Caco-2 (cell line): ENCODE results near the gene CAMTA2. TPM values are rescaled to one million over a fixed set of nuclear protein-coding genes. Genes with fewer than 3 reads are reported as not detected.

Source experiments
- BruUV-seq: library from RNA; stranded (reverse); fragments of 400-500 nt; replicated peaks from 2 replicates; lab custom pipeline; 2021; lab: Mats Ljungman, UMichigan
- CTCF ChIA-PET: fragments of 300-600 bp; sonication (Branson Sonifier 250); formaldehyde crosslinking; loops from one replicate; lab custom pipeline; 2022; ENCODE audit warnings: antibody characterized with exemption; lab: Charles Lee
- POLR2A ChIA-PET: fragments of 300-600 bp; sonication (Branson Sonifier 250); formaldehyde crosslinking; loops from one replicate; lab custom pipeline; 2022; ENCODE audit warnings: antibody characterized with exemption; lab: Charles Lee
- DNase-seq, 2 experiments: peaks; one replicate each; pipeline versions ENCODE4 v3.0.0 to v3.0.0-alpha.2; 2020 to 2022
- H3K27me3 ChIP-seq: replicated peaks from 2 replicates; pipeline ENCODE4 v1.6.0; 2011; ENCODE audit warnings: low read length; ENCODE audit not compliant: control insufficient read depth, insufficient read depth
- H3K36me3 ChIP-seq: 2 replicates; pipeline ENCODE4 v1.5.1; 2011; ENCODE audit warnings: low read length; ENCODE audit not compliant: control insufficient read depth, insufficient read depth
- H3K4me1 ChIP-seq: fragments of 250-450 bp; sonication (Bioruptor Pico); 2 replicates; pipeline ENCODE4 v1.5.1; 2020; ENCODE audit warnings: mild to moderate bottlenecking
- H3K4me3 ChIP-seq: 2 replicates; pipeline ENCODE4 v1.5.1; 2011; ENCODE audit warnings: low read depth, mild to moderate bottlenecking, control low read depth, low read length
- H3K9me3 ChIP-seq: fragments of 250-450 bp; sonication (Bioruptor Pico); 2 replicates; pipeline ENCODE4 v1.5.1; 2020; ENCODE audit warnings: mild to moderate bottlenecking, moderate library complexity
- H3K27ac Mint-ChIP-seq: one replicate; pipeline ENCODE4 v1.8.0; 2022; ENCODE audit warnings: mixed read lengths; ENCODE audit not compliant: unreplicated experiment
- H3K27me3 Mint-ChIP-seq: one replicate; pipeline ENCODE4 v1.8.0; 2022; ENCODE audit warnings: mixed read lengths; ENCODE audit not compliant: insufficient read depth, unreplicated experiment
- H3K36me3 Mint-ChIP-seq: one replicate; pipeline ENCODE4 v1.8.0; 2022; ENCODE audit warnings: mild to moderate bottlenecking, mixed read lengths; ENCODE audit not compliant: insufficient read depth, unreplicated experiment
- H3K4me1 Mint-ChIP-seq: one replicate; pipeline ENCODE4 v1.8.0; 2022; ENCODE audit warnings: low read depth, mixed read lengths; ENCODE audit not compliant: unreplicated experiment
- H3K4me3 Mint-ChIP-seq: one replicate; pipeline ENCODE4 v1.8.0; 2022; ENCODE audit warnings: mild to moderate bottlenecking, moderate library complexity, mixed read lengths; ENCODE audit not compliant: unreplicated experiment
- H3K9me3 Mint-ChIP-seq: one replicate; pipeline ENCODE4 v1.8.0; 2022; ENCODE audit warnings: mixed read lengths; ENCODE audit not compliant: unreplicated experiment
- CTCF ChIP-seq, 2 experiments: fragments of 200-600 bp in 1 of 2; IDR thresholded peaks; 1 replicate in 1 of 2; 2 replicates in 1 of 2; pipeline versions ENCODE4 v1.5.1 to v1.8.0; 2011 to 2022; ENCODE audit warnings: antibody characterized with exemption in 1 of 2, control low read depth in 1 of 2, inconsistent platforms in 1 of 2, low read depth in 1 of 2, low read length in 1 of 2, mild to moderate bottlenecking in 1 of 2, moderate library complexity in 1 of 2; ENCODE audit not compliant: insufficient read depth in 1 of 2, severe bottlenecking in 1 of 2, unreplicated experiment in 1 of 2
- intact Hi-C: fragments of 100-400 bp; cut with micrococcal nuclease; formaldehyde crosslinking; loops from one replicate; pipeline ENCODE4 v1.10.0; 2022; ENCODE audit not compliant: unreplicated experiment
- total RNA-seq: library from RNA; stranded (reverse); gene quantifications from 2 replicates; pipeline ENCODE4 v1.2.3, GENCODE V29; 2022

Gene CAMTA2
- total RNA-seq, 1 experiment from 2014 or later: 18.8 TPM

- Mint-ChIP-seq H3K4me1 (peaks cover 9% of the 10 kb centered on the region), H3K27me3 (no peaks in the 10 kb centered on the region), H3K27ac (no peak overlapping the region), H3K4me3 (no peak overlapping the region), H3K9me3 (no peaks in the 10 kb centered on the region), H3K36me3 (peaks cover 11% of the 10 kb centered on the region)
- TF ChIP-seq CTCF (IDR thresholded peaks at IDR 0.05; ENCODE audit: insufficient read depth in 1 of 2, low read depth in 1 of 2, low read length in 1 of 2, severe bottlenecking in 1 of 2, unreplicated experiment in 1 of 2): no peak
- intact Hi-C loops: no loop called here
- no peaks in the 10 kb centered on the region for H3K4me1 ChIP-seq
- H3K36me3 ChIP-seq: no peaks in the 10 kb centered on the region
- ChIA-PET CTCF (no interaction called here), POLR2A (no interaction called here)
- no peaks in the 10 kb centered on the region for H3K27me3 ChIP-seq
- no peak overlapping the region for H3K4me3 ChIP-seq
- DNase-seq: no peak
- BruUV-seq: TSS peak; percentile 79
- no peaks in the 10 kb centered on the region for H3K9me3 ChIP-seq
Measured at GRCh38 chr17:4959261-4959965, 28.1 kb downstream of the CAMTA2 start.

- BruUV-seq: no TSS peak
- peaks cover 11% of the 10 kb centered on the region for H3K36me3 Mint-ChIP-seq
- H3K27me3 ChIP-seq: no peaks in the 10 kb centered on the region
Measured at GRCh38 chr17:4958102-4958501, 29.4 kb downstream of the CAMTA2 start.

GRCh38 chr17:4956493-4957061 is 30.9 kb downstream of the CAMTA2 start:
- Mint-ChIP-seq H3K4me3 (no peak overlapping the region), H3K4me1 (peaks cover 9% of the 10 kb centered on the region), H3K9me3 (no peaks in the 10 kb centered on the region), H3K36me3 (peaks cover 11% of the 10 kb centered on the region), H3K27me3 (no peaks in the 10 kb centered on the region), H3K27ac (no peak overlapping the region)
- H3K36me3 ChIP-seq: no peaks in the 10 kb centered on the region
- BruUV-seq: no TSS peak
- intact Hi-C loops: no loop called here
- H3K27me3 ChIP-seq: no peaks in the 10 kb centered on the region
- ChIA-PET POLR2A (no interaction called here), CTCF (no interaction called here)
- peaks cover 3% of the 10 kb centered on the region; the same call in 1 of the 2 replicates for H3K4me1 ChIP-seq
- no peak overlapping the region for H3K4me3 ChIP-seq
- TF ChIP-seq CTCF (IDR thresholded peaks at IDR 0.05; ENCODE audit: insufficient read depth in 1 of 2, low read depth in 1 of 2, low read length in 1 of 2, severe bottlenecking in 1 of 2, unreplicated experiment in 1 of 2): no peak
- H3K9me3 ChIP-seq: no peaks in the 10 kb centered on the region
- DNase-seq: no peak

More at GRCh38 chr17:4958102-4958501, 29.4 kb downstream of the CAMTA2 start:
- peaks cover 9% of the 10 kb centered on the region for H3K4me1 Mint-ChIP-seq
- no peaks in the 10 kb centered on the region for H3K27me3 Mint-ChIP-seq
- H3K4me3 Mint-ChIP-seq: no peak overlapping the region
- Histone ChIP-seq H3K4me3 (no peak overlapping the region), H3K9me3 (no peaks in the 10 kb centered on the region), H3K36me3 (no peaks in the 10 kb centered on the region), H3K4me1 (no peaks in the 10 kb centered on the region)
- H3K27ac Mint-ChIP-seq: no peak overlapping the region
- DNase-seq: no peak
- intact Hi-C loops: no loop called here
- no peaks in the 10 kb centered on the region for H3K9me3 Mint-ChIP-seq
- CTCF ChIA-PET: no interaction called here
- TF ChIP-seq CTCF (IDR thresholded peaks at IDR 0.05; ENCODE audit: insufficient read depth in 1 of 2, low read depth in 1 of 2, low read length in 1 of 2, severe bottlenecking in 1 of 2, unreplicated experiment in 1 of 2): no peak
- POLR2A ChIA-PET: interaction anchor here (0.6 kb wide), 1 partner anchor 17 kb away, joined by 6 read pairs; no protein-coding TSS in a partner anchor
